Activated T-cell treated with anti-CD3 and anti-CD28 coated beads for 1 hour (primary cell): ENCODE data around the gene ZFAND2B.

Experiments
- DNase-seq: peaks from one replicate; pipeline ENCODE4 v3.0.0-alpha.2; 2020; ENCODE audit warnings: low read depth

ZFAND2B gene

DNA sequence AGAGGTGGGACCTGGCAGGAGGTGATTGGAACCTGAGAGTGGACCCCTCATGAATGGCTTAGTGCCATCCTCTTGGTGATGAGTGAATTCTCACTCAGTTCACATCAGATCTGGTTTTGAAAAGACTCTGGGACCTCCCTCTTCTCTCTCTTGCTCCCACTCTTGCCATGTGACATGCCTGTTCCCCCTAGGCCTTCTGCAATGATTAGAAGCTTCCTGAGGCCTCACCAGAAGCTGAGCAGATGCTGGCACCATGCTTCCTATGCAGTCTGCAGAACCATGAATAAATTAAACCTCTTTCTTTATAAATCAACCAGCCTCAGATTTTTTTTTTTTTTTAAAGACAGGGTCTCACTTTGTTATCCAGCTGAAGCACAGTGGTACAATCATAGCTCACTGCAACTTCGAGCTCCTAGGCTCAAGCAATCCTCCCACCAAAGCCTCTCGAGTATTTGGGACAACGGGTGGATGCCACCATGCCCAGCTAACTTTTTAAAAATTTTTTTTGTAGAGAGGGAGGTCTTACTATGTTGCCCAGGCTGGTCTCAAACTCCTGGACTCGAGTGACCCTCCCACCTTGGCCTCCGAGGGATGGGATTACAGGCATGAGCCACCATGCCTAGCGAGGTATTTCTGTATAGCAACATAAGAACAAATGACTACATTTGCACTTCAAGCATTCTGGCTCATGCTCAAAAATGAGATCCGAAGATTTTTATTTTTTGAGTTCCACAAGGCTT is 2.0 kb upstream of the ZFAND2B start:
- DNase-seq: no peak

DNA sequence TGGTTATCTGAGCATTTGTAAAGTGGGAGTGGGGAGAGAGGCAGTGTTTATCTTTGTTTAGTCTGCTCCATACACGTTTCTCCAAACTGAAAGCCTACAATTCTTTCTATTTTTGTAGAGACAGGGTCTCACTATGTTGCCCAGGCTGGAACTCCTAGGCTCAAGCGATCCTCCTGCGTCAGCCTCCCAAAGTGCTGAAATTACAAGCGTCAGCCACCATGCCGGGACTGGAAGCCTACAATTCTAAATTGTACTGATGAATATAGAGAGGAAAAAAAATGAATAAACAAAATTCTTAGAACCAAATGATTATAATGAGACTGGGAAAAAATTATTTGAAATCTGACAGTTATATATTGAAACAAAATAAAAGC is 1.4 kb upstream of the ZFAND2B start:
- DNase-seq: no peak

DNA sequence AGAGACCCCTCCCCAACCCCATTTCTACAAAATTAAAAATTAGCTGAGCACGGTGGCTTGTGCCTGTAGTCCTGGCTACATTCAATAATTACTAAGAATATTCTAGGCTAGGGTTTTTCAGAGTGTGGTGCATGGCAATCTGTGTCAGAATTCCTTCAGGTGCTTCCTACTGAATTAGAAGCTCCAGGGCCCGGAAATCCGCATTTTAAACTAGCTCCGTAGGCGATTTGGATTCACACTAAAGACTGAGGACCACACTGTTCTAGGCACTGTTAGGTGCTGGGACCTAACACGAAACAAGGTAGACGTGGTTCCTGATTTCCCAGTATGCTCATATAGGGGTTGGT is 628 bp upstream of the ZFAND2B start:
- no peak for DNase-seq

DNA sequence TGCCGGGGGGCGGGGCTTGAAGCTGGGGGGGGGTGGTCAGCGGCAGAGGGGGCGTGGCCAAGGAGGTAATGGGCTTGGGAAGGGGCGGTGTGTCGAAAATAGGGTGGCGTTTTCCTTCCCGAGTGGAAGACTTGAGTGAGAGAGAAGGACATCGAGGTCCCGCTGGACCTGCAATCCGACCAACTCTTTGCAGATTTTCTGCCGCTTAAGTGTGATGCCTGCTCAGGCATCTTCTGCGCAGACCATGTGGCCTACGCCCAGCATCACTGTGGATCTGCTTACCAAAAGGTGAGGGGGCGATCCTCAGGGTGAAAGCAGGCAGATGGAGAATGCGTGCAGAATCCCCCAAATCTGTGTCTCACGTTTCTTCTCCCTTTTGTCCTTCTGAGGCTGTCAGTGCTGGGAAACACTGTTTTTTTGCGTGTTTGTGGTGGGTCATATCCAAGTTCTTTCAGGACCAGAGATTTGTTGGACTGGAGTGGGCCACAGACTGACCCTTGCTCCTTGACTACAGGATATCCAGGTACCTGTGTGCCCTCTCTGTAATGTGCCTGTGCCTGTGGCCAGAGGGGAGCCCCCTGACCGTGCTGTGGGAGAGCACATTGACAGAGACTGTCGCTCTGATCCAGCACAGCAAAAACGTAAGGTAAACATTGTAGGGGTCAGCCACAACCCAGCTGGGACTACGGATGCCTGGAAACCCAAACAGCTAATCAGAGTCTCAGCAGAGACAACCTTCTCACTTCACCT is 727 bp downstream of the ZFAND2B start:
- DNase-seq: no peak

DNA sequence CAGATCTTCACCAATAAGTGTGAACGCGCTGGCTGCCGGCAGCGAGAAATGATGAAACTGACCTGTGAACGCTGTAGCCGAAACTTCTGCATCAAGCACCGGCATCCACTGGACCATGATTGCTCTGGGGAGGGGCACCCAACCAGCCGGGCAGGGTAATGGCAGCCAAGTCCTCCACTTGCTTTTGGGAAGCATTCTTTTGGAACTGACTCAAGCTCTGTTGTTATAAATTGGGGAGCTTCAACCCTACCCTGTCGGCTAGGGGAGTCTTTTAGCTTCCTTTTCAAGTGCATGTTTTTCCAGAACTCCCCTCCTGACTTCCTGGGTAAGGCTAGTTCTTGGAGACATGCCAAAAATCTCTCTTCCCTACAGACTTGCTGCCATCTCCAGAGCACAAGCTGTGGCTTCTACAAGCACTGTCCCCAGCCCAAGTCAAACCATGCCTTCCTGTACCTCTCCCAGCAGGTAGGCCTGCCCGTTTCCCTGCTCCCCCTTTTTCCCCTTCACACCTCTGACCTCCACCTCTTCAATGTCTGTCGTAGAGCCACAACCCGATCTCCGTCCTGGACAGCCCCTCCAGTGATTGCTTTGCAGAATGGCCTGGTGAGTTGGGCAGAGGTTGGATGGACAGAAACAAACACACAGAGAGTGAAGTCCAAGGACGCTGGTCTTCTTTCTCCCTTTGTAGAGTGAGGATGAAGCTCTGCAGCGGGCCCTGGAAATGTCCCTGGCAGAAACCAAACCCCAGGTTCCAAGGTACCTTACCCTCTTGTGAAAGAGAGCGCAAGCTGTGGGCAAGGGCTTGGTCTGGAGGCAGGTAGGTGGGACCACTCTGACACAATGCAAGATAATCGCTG is 1.5 kb downstream of the ZFAND2B start:
- DNase-seq: no peak

DNA sequence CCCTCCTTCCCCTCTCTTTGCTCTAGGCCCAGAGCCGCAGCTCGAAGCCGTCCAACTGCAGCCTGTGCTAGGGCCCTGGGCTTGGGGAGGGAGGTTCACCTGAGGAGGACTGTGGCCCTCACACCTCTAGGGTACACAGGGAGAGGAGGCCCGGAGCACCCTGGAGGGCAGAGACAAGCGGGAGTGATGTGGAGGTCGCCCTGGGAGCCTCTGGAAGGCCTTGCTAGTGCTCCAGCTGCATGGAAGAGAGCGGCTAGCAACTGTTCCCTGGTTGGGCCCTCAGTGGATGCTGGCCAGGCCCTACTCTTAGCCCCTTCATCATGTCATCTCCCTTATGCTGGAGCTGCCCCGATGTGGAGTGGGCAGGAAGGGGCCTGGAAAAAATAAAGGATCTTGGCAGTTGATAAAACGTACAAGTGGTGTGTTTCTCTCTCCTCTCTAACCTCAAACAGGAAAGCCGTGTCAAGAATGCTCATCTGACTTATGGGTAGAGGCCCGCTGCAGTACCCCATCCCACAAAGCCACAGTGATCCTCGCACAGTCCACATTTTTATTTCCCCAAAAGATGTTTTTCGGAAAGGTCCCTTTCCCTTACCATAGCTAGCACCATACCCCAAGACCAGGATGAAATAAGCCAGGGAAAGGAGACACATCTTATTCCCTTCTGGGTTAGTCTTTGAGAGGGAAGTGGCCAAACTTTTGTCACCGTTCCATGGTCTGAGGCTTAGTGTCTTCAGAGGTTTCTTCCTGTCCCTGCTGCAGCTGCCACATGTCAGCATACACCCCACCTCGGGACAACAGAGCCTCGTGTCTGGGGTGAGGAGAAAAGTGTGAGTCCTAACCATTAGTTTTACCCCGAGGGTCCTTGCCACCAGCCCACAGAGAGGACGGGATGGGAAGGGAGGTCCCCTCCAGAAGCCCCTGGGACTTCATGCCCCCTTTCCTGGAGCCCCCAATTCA is 2.9 kb downstream of the ZFAND2B start:
- DNase-seq: no peak

DNA sequence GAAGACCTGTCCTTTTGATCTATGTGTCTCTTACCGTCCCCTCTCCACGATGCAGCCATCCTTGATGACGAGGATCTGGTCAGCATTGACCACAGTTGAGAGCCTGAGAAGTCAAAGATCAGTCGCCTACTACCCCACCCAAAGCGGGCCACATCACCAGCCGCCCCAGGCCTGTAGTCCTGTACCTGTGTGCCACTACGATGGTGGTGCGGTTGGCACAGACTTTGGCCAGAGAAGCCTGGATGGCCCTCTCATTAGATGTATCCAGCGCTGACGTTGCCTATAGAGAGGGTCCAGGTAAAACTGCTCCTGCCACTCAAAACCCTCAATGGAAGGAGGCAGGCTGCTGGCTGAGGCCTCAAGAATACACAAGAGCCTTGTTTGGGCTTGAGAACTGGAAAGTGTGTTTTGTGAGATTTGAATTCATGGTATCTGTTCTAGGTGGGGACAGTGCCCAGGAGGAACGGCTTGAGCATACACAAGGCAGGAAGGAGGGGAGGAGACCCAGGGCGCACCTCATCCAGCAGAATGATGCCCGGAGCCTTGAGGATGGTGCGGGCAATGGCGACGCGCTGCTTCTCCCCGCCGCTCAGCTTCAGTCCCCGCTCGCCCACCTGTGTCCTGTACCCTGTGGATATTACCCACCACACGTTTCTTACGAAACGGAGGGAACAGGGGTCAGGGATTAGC is 3.8 kb downstream of the ZFAND2B start:
- no peak for DNase-seq

DNA sequence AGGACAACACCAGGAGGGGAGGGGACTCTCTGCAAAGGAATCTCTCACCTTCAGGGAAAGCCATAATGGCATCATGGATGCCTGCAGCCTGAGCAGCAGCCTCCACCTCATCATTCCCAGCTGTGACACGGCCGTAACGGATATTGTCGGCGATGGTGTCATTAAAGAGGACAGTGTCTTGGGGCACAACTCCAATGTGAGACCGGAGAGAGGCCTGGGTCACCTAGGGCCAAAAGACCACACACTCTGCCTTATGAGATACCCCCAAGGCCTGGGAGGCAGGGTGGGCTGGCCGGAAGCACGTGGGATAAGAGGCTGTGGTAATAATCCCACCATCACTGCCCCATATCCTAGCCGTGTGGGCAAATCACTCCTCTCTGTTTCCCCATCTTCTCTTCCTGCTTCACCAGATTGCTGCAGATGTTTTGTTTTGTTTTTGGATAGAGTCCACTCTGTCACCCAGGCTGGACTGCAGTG is 4.3 kb downstream of the ZFAND2B start:
- no peak for DNase-seq

DNA sequence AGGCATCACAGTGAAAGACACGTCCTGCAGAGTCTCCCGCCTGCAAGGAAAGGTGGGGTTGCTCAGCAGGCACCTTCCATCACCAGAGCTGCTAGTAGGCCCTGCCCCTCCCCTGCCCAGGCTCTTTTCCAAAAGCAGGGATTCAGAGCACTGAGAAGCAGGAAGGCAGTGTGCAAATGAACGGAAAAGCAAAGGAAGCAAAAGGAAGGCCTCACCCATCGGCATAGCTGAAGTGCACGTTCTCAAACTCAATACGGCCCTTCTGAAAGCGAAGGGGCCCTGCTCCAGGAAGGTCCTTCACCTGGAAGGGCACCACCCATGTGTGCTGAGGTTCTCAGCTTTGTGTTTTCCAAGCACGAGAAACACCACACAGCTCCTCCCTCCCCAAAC is 6.4 kb downstream of the ZFAND2B start:
- no peak for DNase-seq

DNA sequence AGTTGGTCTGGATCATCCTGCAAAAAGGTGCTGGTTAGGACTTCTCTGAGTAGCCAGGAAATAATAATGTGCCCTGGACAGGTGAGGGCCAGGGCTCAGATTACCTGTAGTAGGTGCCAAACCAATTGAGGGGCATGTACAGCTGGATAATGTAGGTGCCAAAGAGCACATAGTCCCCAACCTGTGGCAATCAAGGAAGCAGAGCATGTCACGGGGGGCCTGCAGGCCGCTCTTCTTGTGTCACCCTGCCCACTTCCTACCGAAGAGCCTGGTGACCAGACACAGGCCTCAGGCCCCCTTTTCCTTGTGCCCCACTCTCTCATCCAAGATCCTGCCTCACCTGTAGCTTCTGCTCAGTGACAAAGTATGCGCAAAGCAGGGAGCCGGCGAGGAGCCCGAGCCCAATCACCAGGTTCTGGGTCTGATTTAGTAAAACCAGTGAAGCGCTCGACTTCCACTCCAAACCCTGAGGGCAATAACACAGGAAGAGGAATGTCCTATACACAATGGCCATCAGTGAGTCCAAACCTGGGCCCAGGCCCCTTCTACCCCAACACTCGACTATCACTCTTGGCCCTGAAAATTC is 7.0 kb downstream of the ZFAND2B start:
- no peak for DNase-seq

DNA sequence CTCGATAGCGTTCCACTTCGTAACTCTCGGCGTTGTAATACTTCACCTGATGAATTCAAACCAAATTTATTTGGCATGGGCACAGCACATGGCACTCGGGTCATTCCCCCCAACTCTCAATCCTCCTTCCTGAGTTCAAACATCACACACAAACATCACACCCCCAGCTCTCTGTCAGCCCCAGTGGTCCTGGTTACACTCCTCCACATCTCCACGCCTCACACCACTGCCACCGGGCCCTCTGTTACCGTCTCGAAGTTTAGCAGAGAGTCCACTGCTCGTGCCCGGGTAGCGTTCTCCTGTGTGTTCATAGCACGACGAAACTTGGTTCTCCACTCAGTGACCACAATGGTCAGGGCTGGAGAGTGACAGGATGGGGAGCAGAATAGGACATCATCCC is 7.6 kb downstream of the ZFAND2B start:
- DNase-seq: no peak

DNA sequence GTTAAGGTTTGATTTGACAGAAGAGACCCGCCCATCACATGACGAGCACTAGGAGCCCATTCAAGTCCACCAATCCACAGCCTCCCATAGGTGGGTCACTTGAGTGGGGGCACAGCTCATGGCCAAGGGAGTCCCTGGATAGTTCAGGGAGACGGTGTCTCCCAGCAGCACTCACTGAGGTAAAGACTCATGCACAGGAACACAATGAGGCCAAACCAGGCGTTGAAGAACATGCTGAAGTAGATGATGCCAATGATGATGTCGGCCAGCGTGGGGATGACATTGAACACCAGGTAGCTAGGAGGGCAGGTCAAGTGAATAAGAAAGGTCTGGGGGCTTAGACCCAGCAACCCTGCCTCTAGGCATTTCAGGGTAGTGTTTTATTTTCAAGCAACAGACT is 8.2 kb downstream of the ZFAND2B start:
- DNase-seq: no peak

DNA sequence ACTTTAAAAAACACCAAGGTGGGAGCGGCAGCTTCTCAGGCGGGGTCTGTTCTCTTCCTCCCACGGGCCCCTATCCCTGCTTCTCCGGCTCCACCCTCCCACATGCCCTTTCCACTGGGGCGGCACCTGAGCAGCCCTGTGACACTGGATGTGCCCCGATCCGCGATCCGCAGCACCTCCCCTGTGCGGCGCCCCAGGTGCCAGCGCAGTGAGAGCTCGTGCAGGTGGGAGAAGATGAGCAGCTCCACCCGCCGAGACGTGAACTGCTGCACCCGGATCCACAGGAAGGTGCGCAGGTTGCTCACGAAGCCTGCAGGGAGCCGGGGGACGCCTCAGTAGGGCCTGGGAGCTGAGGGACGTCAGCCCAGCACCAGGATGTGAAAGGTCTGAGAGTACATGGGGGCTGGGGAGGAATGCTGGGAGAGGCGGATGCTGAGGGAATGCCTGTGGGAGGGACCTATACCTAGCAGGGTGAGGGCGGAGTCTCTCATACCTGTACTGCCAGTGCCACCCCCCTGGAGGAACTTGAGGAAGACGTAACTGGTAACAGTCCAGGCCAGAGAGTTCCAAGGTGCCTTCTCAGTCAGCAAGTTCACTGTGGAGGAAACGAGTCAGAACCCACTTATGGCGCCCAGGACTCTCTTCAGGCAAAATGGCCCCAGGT is 9.4 kb downstream of the ZFAND2B start:
- no peak for DNase-seq

DNA sequence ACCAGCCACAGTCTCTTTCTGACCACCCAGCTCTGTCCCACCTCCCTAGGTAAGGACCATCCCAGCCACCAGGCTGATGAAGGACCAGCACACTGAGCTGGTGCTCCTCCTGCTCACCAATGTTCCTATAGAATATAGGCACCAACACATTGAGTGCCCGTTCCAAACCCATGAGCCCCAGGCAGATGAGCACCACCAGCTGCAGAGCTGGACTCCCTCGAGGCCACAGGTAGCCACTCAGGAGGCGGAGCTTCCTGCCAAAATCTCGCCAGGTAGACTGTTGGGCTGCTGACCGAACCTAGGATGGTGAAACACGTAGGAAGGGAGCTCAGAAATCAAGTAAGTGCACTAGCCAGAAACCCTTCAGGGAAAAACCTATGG is 9.9 kb downstream of the ZFAND2B start:
- no peak for DNase-seq

DNA sequence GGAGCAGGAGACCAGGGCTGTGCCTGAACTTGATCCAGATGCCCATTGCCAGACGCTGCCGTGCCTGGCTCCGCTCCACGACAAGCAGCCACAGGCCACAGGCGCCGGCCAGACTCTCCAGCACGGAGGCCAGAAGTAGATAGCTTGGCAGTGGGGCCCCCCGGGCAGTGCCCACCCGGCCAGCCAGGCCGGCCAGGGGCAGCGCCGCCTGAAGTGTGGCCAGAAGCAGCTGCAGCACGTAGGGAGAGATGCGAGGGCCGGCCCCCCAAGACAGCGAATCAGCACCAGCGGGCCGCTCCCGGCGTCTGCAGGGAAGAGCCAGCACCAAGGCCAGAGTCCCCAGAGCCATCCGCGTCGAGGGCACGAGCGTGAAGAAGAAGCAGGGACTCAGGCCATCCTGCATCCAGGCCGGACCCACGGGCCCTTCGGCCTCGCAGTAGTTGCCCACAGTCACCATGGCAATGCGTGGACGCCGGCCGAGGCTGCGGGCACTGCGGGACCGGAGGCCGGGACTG is 11.7 kb downstream of the ZFAND2B start:
- DNase-seq: no peak

DNA sequence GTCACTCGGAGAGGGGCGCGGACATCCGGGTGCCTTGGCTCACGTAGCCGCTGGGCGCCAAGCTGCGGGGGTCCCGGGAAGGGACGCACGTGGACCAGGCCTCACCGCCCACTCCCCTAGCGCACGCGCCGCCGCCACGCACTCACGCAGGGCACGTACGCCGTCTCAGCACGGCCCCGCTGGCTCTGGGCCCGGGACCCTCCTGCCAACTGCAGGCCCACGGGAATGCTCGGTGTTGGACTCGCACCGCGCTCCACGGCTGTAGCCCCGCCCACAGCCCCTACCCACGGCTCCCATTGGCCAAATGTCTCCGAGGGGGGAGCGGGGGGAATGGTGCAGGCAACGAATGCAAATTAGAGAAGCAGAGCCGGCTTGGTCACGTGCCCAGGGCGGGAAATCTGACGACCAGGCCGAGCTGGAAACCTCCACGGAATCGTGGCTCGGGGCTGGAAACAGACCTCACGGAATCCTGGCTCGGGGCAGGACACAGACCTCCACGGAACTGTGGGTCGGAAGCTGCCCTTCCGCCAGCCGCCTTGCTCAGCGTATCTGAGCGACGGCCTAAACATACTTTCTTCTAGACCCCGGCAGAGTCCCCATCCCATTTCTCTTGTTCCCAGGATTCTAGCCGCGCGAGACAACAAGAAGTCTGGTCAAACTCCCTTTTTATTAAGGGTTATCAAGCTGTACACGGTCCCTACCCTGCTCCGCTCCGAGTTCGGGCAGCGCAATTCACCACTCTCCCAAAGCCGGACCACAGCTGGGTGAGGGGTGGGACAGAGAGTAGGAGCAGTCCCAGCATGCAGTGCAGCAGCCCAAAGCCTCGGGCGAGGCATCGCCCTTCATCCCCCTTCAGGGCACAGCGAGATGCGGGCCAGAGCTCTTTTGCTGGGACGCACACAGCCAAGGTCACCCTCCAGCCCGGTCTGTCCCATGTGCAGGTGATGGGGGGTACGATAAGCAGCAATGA is 12.4 kb downstream of the ZFAND2B start, which contains the start of gene ABCB6:
Gene ABCB6 (minus strand): TSS at position 227 of the 970 bp plus-strand sequence. CDS start 285 bp downstream, outside the sequence.
- peak; percentile 81 for DNase-seq

DNA sequence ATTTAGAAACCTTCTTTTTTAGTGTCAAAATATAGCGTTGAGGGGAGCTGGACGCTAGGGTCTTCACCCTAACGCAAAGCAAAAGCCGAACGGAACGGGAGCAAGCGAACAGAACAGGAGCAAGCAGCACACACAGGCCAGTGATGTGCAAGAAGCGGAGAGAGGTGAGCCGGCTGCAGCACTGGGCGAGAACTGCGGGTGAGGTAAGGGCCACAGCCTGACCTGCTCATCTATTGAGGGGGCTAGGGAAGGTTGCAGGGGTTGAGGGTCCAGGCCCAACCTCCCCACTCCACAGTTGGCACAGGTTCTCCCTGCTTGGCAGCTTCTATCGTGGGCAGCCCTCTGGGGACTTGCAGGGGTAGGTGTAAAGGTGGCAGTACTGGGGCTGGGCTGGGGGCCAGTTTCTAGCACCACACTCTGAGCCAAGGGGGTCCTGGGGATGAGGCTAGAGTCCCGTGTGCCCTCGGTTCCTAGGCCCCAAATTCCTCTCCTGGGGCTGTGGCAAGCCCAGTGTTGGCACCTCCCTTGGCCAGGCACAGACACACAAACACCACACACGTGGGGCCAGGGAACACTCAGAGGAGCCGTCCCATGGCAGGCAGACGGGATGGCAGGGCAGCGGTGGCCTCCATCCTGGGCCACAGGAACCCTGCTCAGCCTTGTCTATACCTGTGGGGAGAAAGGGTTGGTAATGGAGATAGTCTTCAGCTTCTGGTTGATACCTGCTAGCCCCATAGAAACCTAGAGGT is 13.4 kb downstream of the ZFAND2B start:
- DNase-seq: no peak
